GM18909 (cell line): Measurements from ENCODE around the gene SPATA9.
A peak's percentile ranks its signal among the peaks of the same experiment; 100 is the strongest.

Experiments used
- ATAC-seq: cut with Tn5 transposase; IDR thresholded peaks from one replicate; pipeline ENCODE4 v1.9.1; 2021; ENCODE audit warnings: mild to moderate bottlenecking; ENCODE audit not compliant: unreplicated experiment, poor library complexity

SPATA9 gene, protein sequence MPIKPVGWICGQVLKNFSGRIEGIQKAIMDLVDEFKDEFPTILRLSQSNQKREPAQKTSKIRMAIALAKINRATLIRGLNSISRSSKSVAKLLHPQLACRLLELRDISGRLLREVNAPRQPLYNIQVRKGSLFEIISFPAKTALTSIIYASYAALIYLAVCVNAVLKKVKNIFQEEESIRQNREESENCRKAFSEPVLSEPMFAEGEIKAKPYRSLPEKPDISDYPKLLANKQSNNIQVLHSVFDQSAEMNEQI

GRCh38 chr5:95682891-95683290, at the start of gene SPATA9:
Gene SPATA9 (minus strand): TSS chr5:95682991. CDS start chr5:95682854, 137 bp downstream.
- ATAC-seq, result no peak

DNA sequence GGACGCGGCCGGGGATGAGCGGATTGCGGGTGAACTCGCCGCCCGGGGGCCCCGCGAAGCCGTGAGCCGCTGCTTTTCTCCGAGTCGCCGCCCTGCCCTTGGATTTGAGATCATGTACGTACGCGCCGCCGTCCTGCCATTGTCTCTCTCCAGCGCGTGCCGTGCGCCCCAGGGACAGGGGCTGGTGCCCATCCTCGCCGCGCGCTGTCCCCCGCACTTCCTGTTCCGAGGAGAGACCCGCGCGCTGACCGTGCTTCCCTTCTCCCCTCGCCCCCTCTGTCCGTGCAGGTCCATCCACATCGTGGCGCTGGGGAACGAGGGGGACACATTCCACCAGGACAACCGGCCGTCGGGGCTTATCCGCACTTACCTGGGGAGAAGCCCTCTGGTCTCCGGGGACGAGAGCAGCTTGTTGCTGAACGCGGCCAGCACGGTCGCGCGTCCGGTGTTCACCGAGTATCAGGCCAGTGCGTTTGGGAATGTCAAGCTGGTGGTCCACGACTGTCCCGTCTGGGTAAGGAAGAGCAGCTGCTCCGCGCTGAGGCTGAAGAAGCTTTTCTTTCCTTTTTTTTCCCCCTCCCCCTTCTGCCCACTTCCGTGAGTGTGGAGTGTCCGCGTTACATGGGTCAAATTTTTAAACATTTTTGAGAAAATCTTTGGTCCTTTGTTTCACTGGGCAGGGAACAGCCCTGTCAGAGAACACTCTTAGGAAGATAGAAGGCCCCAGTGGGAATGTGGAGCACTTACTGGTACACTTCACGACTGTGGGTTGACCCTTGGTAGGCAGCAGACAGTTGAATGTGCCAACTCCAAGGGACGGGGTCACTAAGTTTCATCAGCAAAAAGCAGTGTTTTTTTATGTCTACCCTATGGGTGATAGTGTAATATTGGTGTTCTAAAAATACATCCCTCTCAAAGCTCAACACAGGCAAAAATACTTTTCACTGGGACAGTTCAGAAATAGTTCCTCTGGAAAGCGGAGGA, 49.1 kb upstream of the SPATA9 start:
- peak; percentile 41 for ATAC-seq

DNA sequence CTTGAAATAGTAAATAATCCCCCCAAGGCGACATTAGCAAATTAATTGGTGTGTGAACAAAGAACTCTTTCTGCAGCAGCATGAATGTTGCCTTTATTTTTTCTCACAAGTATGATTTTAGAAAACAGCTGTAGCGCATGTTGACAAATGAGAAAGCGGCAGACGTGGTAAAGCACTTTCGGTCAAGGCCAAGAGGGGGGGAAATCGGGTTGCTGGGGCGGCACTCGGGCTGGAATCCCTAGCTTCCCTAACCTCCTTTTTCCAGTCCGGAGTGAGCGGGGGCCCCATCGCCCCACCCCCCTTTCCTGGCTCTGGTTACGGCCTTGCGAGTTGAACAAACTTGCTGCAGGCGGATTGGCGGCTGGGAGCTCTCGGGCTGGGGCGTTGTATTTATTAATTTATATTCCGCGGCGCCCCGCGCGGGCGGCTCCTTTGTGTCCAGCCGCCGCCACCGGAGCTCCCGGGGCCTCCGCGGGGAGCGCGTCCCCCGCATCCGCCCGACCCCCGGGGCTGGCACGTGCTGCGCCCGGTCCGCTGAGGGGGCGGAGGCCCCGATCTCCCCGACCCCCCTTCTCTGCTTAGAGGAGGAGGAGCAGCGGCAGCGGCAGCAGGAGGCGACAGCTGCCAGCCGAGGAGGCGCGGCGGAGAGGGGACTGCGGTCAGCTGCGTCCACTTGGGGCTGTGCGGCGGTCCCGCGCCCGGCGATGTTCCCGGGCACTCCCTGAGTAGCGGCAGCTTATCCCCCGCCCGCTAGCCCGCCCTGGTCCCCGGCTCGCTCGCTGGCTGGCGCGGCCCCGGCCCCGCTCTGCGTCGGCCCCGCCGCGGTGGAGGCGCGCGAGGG, 48.2 kb upstream of the SPATA9 start, which contains the start of gene RHOBTB3:
Gene RHOBTB3 (plus strand): TSS at position 607 of the 841 bp plus-strand sequence. CDS start 347 bp downstream, outside the sequence.
- ATAC-seq, result peak; percentile 56

GRCh38 chr5:95730011-95730700, 47.4 kb upstream of the SPATA9 start:
- no peak for ATAC-seq

GRCh38 chr5:95729115-95730010, 46.6 kb upstream of the SPATA9 start:
- no peak for ATAC-seq

DNA sequence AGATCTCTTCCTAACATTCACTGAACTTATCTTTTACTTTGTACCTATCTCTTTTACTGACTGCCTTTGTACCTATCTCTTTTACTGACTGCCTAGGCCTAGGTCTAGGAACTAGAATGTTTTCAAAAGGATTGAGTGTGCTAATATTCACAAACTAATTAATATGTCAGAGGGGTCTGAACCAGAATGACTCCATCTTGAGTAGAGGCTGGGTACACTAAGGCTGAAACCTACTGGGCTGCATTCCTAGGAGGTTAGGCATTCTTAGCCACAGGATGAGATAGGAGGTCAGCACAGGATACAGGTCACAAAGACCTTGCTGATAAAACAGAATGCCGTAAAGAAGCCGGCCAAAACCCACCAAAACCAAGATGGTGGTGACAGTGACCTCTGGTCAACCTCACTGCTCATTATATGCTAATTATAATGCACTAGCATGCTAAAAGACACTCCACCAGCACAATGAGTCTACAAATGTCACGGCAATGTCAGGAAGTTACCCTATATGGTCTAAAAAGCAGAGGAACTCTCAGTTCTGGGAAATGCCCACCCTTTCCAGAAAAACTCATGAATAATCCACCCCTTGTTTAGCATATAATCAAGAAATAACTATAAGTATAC, 45.8 kb upstream of the SPATA9 start:
- no peak for ATAC-seq

GRCh38 chr5:95727764-95728191, 45.0 kb upstream of the SPATA9 start:
- ATAC-seq, result peak; percentile 33

DNA sequence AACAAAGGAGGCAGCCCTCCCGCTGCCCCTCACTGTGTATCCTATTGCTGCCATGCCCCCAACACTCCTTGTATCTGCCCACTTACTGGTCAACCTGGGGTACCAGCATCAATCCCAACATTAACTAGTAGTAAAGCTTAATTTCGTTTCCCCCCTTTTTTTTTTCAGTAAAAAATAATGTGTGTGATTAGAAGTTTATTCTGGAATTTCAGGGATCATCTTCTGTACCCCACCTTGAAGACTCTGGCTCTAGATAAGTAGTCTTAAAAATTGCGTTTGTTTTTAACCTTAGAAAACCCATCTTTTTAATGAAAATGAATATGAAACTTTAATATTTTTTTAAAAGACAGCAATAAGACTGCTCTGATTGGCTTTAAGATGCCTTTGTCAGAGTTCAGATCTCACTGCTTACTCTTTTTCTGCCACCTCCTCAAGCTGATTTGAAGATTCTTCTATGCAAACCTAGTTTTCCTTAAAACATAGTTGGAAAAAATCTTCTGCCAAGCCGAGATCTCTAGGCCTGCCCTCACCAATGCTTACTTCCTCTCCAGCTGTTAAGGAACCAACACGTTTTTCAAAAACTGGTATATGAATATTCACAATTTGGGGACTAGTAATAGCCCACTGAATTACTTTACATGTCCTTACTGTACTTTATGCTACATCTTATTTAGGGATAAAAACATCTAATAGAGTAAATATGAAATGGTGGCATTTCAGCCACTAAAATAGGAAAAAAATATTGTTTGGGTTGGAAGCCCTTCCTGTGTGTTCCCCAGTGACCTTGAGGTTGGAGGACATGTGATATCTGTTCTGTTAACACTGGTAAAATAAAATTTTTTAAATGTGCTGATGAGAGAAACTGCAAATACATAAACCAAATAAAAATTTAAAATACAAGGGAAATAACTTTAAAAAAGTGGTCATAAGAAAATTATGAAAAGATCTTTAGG, 44.3 kb upstream of the SPATA9 start:
- ATAC-seq, result no peak

DNA sequence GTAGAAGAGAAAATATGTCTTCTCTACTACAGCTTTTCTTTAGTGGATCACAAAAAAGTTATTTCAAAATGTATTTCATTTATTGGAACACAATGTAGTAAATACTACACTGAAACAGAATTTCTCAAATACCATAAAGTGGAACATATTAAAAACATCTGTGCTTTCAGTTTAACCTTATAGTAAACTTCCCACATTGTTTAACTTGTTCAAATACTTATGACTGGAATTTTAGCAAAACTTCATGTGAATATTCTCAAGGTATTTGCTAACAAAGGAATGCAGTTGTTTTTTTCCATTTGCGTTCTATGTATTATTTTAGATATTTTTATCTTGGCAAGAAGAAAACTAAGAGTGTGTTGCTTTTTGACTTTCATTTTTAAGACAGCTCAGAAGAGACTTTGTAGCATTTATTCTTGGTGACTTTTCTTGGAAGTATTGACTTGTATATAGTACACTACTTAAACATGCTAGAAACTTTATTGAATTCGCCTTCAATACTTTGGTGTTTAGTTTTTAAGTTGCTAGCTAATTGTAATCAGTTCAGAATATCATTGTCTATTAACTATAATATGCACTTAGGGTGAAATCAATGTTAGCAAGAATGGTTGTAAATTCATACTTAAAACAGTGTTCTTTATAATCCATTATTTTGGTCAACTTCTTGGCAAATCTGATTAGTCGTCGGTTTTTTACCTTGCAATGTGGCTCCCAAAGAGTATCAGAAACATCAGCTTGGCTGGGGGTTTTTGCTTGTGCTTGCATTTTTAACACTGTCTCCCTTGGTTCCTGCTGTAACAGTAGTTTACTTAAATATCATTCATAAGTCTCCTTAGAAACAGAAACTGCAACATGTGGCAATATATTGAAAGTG, 43.4 kb upstream of the SPATA9 start:
- ATAC-seq, result peak; percentile 33

DNA sequence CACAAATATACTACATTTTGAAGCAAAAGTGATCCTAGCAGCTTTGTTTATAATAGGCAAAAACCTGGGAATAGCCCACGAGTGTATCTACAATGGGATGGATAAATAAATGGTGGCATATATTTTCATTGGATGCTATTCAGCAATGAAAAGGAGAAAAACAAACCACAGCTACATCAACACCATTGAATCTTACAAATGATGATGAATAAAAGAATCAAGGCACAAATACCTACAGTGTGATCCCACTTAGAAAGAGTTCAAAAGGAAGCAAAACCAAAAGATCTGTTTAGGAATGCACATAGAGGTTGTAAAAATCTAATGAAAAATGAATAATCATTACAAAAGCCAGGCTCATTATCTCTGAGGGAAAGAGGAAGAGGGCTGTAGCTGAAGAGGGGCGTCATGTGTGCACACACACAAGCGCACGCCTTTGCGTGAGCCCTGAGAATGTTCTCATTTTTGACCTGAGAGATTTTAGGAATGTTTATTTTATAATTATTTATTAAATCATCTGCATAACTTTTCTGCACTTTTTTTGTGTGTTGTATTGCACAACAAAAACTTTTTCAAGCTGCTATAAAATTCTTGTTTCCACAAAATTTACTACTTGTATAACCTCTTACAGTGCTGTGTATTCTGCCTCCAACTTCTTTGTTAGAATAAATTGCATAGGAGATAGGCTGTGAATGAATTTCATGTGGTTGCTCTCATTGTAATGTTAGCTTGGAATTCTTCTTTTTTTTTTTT, 42.5 kb upstream of the SPATA9 start:
- ATAC-seq, result no peak

- ATAC-seq, result no peak
These were observed 41.0 kb upstream of the SPATA9 start for GRCh38 chr5:95723632-95724369.

- no peak for ATAC-seq
These were observed 38.9 kb upstream of the SPATA9 start for GRCh38 chr5:95721582-95722295.

GRCh38 chr5:95720094-95720786, 37.4 kb upstream of the SPATA9 start:
- no peak for ATAC-seq

GRCh38 chr5:95718738-95719137, 35.9 kb upstream of the SPATA9 start:
- ATAC-seq, result no peak
